22Rv1 (cell line): Measurements from ENCODE around the gene LACTB.

ENCODE experiments used
- ZFX ChIP-seq: fragments of 450-650 bp; IDR thresholded peaks from 2 replicates; pipeline ENCODE4 v1.6.1; 2017; ENCODE audit warnings: antibody characterized with exemption, borderline replicate concordance
- TF ChIP-seq, protein P1 (sequence below): fragments of 450-650 bp; IDR thresholded peaks from 2 replicates; pipeline ENCODE4 v1.5.1; 2017; ENCODE audit warnings: mild to moderate bottlenecking

- TF ChIP-seq, protein P1, sequence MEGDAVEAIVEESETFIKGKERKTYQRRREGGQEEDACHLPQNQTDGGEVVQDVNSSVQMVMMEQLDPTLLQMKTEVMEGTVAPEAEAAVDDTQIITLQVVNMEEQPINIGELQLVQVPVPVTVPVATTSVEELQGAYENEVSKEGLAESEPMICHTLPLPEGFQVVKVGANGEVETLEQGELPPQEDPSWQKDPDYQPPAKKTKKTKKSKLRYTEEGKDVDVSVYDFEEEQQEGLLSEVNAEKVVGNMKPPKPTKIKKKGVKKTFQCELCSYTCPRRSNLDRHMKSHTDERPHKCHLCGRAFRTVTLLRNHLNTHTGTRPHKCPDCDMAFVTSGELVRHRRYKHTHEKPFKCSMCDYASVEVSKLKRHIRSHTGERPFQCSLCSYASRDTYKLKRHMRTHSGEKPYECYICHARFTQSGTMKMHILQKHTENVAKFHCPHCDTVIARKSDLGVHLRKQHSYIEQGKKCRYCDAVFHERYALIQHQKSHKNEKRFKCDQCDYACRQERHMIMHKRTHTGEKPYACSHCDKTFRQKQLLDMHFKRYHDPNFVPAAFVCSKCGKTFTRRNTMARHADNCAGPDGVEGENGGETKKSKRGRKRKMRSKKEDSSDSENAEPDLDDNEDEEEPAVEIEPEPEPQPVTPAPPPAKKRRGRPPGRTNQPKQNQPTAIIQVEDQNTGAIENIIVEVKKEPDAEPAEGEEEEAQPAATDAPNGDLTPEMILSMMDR, result no peak
- no peak for TF ChIP-seq ZFX
These were observed 41.6 kb downstream of the LACTB start for GRCh38 chr15:63163217-63163616.
